CD14-positive monocyte (primary cell): ENCODE results near the gene NKX3-2. TPM values are rescaled to one million over a fixed set of nuclear protein-coding genes. Genes with fewer than 3 reads are reported as not detected.

ENCODE experiments used
- DNase-seq, 3 donors: peaks; one replicate each; pipeline ENCODE4 v3.0.0-alpha.2; 2011 to 2022
- H2AFZ ChIP-seq: 2 replicates; pipeline ENCODE4 v1.6.0; 2012; ENCODE audit warnings: mild to moderate bottlenecking, low read depth, low read length, inconsistent platforms; ENCODE audit not compliant: insufficient read depth, poor library complexity, severe bottlenecking
- H3K27ac ChIP-seq, 2 donors: 1 replicate in 1 of 2; 2 replicates in 1 of 2; pipeline ENCODE4 v1.5.1; 2012 to 2013; ENCODE audit warnings: low read length in 2 of 2, control low read depth in 1 of 2, inconsistent platforms in 1 of 2, low read depth in 1 of 2, mild to moderate bottlenecking in 1 of 2
- H3K27me3 ChIP-seq, 2 donors: one replicate each; pipeline versions ENCODE4 v1.6.0 to v1.6.1; 2011 to 2013; ENCODE audit warnings: low read length in 2 of 2; ENCODE audit not compliant: control insufficient read depth in 2 of 2, insufficient read depth in 2 of 2
- H3K36me3 ChIP-seq, 2 donors: replicated peaks in 1 of 2; 1 replicate in 1 of 2; 2 replicates in 1 of 2; pipeline versions ENCODE4 v1.5.1 to v1.6.1; 2012 to 2013; ENCODE audit warnings: low read length in 2 of 2, control low read depth in 1 of 2, inconsistent platforms in 1 of 2, mild to moderate bottlenecking in 1 of 2; ENCODE audit not compliant: insufficient read depth in 2 of 2, control insufficient read depth in 1 of 2
- H3K4me1 ChIP-seq, 2 donors: 1 replicate in 1 of 2; 2 replicates in 1 of 2; pipeline versions ENCODE4 v1.5.1 to v1.6.1; 2012 to 2013; ENCODE audit warnings: low read length in 2 of 2, control low read depth in 1 of 2, inconsistent platforms in 1 of 2, mild to moderate bottlenecking in 1 of 2, moderate library complexity in 1 of 2; ENCODE audit not compliant: insufficient read depth in 2 of 2, control insufficient read depth in 1 of 2
- H3K4me2 ChIP-seq: replicated peaks from 2 replicates; pipeline ENCODE3; 2012; ENCODE audit warnings: low read length, moderate library complexity, mild to moderate bottlenecking; ENCODE audit not compliant: poor library complexity, severe bottlenecking; ENCODE audit errors: extremely low read depth
- H3K4me3 ChIP-seq, 3 experiments: fragments of 200-600 bp in 1 of 3; sonication (generic) in 1 of 3; replicated peaks in 1 of 3; 1 replicate in 2 of 3; 2 replicates in 1 of 3; pipeline ENCODE4 v1.5.1; 2011 to 2013; ENCODE audit warnings: low read length in 3 of 3, mild to moderate bottlenecking in 3 of 3, control low read depth in 2 of 3, low read depth in 2 of 3, inconsistent platforms in 1 of 3, moderate library complexity in 1 of 3
- H3K79me2 ChIP-seq: 2 replicates; pipeline ENCODE4 v1.6.0; 2012; ENCODE audit warnings: mild to moderate bottlenecking, control low read depth, inconsistent platforms, low read length, moderate library complexity; ENCODE audit not compliant: insufficient read depth
- H3K9ac ChIP-seq: 2 replicates; pipeline ENCODE4 v1.6.0; 2017; ENCODE audit warnings: low read length, mild to moderate bottlenecking; ENCODE audit not compliant: insufficient read depth, poor library complexity, severe bottlenecking
- H3K9me3 ChIP-seq, 2 donors: replicated peaks in 1 of 2; 1 replicate in 1 of 2; 2 replicates in 1 of 2; pipeline versions ENCODE4 v1.5.1 to v1.6.1; 2012 to 2013; ENCODE audit warnings: low read length in 2 of 2, control low read depth in 1 of 2; ENCODE audit not compliant: control insufficient read depth in 1 of 2, insufficient read depth in 1 of 2
- H4K20me1 ChIP-seq: 2 replicates; pipeline ENCODE4 v1.6.0; 2012; ENCODE audit warnings: mild to moderate bottlenecking, low read length, control low read depth, moderate library complexity; ENCODE audit not compliant: insufficient read depth
- H3K27ac Mint-ChIP-seq, 7 donors: one replicate each; pipeline ENCODE4 v1.8.0; 2020; ENCODE audit warnings: mild to moderate bottlenecking in 7 of 7, mixed read lengths in 7 of 7, moderate library complexity in 6 of 7, inconsistent platforms in 2 of 7
- H3K27me3 Mint-ChIP-seq, 3 donors: one replicate each; pipeline ENCODE4 v1.8.0; 2021 to 2022; ENCODE audit warnings: low read depth in 3 of 3, mild to moderate bottlenecking in 3 of 3, mixed read lengths in 3 of 3, moderate library complexity in 3 of 3, inconsistent platforms in 1 of 3
- H3K36me3 Mint-ChIP-seq, 2 donors: one replicate each; pipeline ENCODE4 v1.8.0; 2020; ENCODE audit warnings: mixed read lengths in 2 of 2, inconsistent platforms in 1 of 2, mild to moderate bottlenecking in 1 of 2
- H3K4me1 Mint-ChIP-seq: one replicate; pipeline ENCODE4 v1.8.0; 2020; ENCODE audit warnings: mild to moderate bottlenecking, mixed read lengths
- H3K4me3 Mint-ChIP-seq, 2 donors: one replicate each; pipeline ENCODE4 v1.8.0; 2020; ENCODE audit warnings: mild to moderate bottlenecking in 2 of 2, mixed read lengths in 2 of 2, moderate library complexity in 1 of 2
- H3K9me3 Mint-ChIP-seq, 7 donors: one replicate each; pipeline ENCODE4 v1.8.0; 2020 to 2022; ENCODE audit warnings: mixed read lengths in 7 of 7, mild to moderate bottlenecking in 6 of 7, moderate library complexity in 6 of 7, inconsistent platforms in 2 of 7
- CTCF ChIP-seq: fragments of 200-600 bp; IDR thresholded peaks from one replicate; pipeline ENCODE4 v1.8.0; 2022; ENCODE audit warnings: antibody characterized with exemption, mild to moderate bottlenecking
- WGBS: methylation state at CpG from one replicate; pipeline ENCODE4 v1.1.5; 2013; ENCODE audit warnings: missing lambda C conversion rate; ENCODE audit not compliant: insufficient coverage; 5-methylcytosine and 5-hydroxymethylcytosine counted together
- intact Hi-C, 2 donors: fragments of 100-400 bp; cut with micrococcal nuclease; formaldehyde crosslinking; loops; one replicate each; pipeline versions ENCODE4 v1.15.0 to v1.15.1; 2023
- polyA plus RNA-seq, 3 donors: library from polyadenylated mRNA; depleted of rRNA in 1 of 3; unstranded in 2 of 3; stranded (reverse) in 1 of 3; fragments of 300-500 nt in 2 of 3; fragments of >200 nt in 1 of 3; fragmentation: Illumina TruSeq in 2 of 3; gene quantifications; 1 replicate in 2 of 3; 2 replicates in 1 of 3; pipeline ENCODE4 v1.2.3, GENCODE V29; 2012 to 2021

Gene NKX3-2
- polyA plus RNA-seq, 3 donors = not detected

- no peak overlapping the region for H3K27ac Mint-ChIP-seq
- no peaks in the 10 kb centered on the region for H3K79me2 ChIP-seq
- no peak overlapping the region for H3K9ac ChIP-seq
- peaks cover 28% of the 10 kb centered on the region for H3K4me1 Mint-ChIP-seq
- H3K27me3 ChIP-seq = peaks cover 58 to 78% of the 10 kb centered on the region in 2 donors
- peak overlapping the region; percentile 74 for H2AFZ ChIP-seq
- H3K36me3 Mint-ChIP-seq = peaks cover 7 to 16% of the 10 kb centered on the region in 2 donors
- H3K4me2 ChIP-seq = peak overlapping the region; percentile 64
- peak; percentile 95 for TF ChIP-seq CTCF
- H3K27ac ChIP-seq = no peak overlapping the region
- intact Hi-C loops = loop anchor here (2.0 to 10.0 kb wide), 3 partner anchors 704 to 822 kb away; no protein-coding TSS in a partner anchor
- peak; percentile 61 to 73 (median 71) for DNase-seq
- H4K20me1 ChIP-seq = no peaks in the 10 kb centered on the region
- H3K4me3 Mint-ChIP-seq = peak overlapping the region; percentile 54 to 81
- WGBS = 12% methylated on average over 8 of the region's 21 CpGs
- peaks cover 28 to 33% of the 10 kb centered on the region in 2 donors for H3K4me1 ChIP-seq
- peaks cover 64 to 83% (median 79%) of the 10 kb centered on the region in 3 donors for H3K27me3 Mint-ChIP-seq
- peaks cover 4 to 25% of the 10 kb centered on the region in 2 donors for H3K9me3 ChIP-seq
- no peaks in the 10 kb centered on the region for H3K36me3 ChIP-seq
- peak overlapping the region in 1 of 3 experiments; percentile 64 for H3K4me3 ChIP-seq
- H3K9me3 Mint-ChIP-seq = peaks cover 4 to 26% (median 16%) of the 10 kb centered on the region in 7 donors
These were observed 4.8 kb upstream of the NKX3-2 start for GRCh38 chr4:13548984-13549546.

- Mint-ChIP-seq H3K27me3 (peaks cover 71 to 88% (median 86%) of the 10 kb centered on the region in 3 donors), H3K27ac (no peak overlapping the region), H3K4me3 (peak overlapping the region; percentile 54 to 81), H3K4me1 (peaks cover 32% of the 10 kb centered on the region), H3K36me3 (peaks cover 7 to 17% of the 10 kb centered on the region in 2 donors), H3K9me3 (peaks cover 4 to 30% (median 18%) of the 10 kb centered on the region in 7 donors)
- Histone ChIP-seq H3K79me2 (no peaks in the 10 kb centered on the region), H3K27me3 (peaks cover 60 to 81% of the 10 kb centered on the region in 2 donors), H2AFZ (no peak overlapping the region), H3K4me1 (peaks cover 34 to 41% of the 10 kb centered on the region in 2 donors), H3K4me2 (peak overlapping the region; percentile 75), H3K9me3 (peaks cover 4 to 30% of the 10 kb centered on the region in 2 donors), H3K27ac (no peak overlapping the region), H3K36me3 (no peaks in the 10 kb centered on the region), H4K20me1 (no peaks in the 10 kb centered on the region), H3K9ac (no peak overlapping the region), H3K4me3 (peak overlapping the region in 1 of 3 experiments; percentile 69)
- DNase-seq = no peak
- no peak for TF ChIP-seq CTCF
- intact Hi-C loops = loop anchor here (2.0 to 10.0 kb wide), 3 partner anchors 704 to 821 kb away; no protein-coding TSS in a partner anchor
- WGBS = 4% methylated on average over 13 of the region's 35 CpGs
These were observed 4.0 kb upstream of the NKX3-2 start for GRCh38 chr4:13548059-13548983.
